Activated T-cell treated with anti-CD3 and anti-CD28 coated beads for 1 hour (primary cell): ENCODE measurements around the gene EIF5A.

Experiments
- DNase-seq: peaks from one replicate; pipeline ENCODE4 v3.0.0-alpha.2; 2020; ENCODE audit warnings: low read depth

Gene EIF5A

DNA sequence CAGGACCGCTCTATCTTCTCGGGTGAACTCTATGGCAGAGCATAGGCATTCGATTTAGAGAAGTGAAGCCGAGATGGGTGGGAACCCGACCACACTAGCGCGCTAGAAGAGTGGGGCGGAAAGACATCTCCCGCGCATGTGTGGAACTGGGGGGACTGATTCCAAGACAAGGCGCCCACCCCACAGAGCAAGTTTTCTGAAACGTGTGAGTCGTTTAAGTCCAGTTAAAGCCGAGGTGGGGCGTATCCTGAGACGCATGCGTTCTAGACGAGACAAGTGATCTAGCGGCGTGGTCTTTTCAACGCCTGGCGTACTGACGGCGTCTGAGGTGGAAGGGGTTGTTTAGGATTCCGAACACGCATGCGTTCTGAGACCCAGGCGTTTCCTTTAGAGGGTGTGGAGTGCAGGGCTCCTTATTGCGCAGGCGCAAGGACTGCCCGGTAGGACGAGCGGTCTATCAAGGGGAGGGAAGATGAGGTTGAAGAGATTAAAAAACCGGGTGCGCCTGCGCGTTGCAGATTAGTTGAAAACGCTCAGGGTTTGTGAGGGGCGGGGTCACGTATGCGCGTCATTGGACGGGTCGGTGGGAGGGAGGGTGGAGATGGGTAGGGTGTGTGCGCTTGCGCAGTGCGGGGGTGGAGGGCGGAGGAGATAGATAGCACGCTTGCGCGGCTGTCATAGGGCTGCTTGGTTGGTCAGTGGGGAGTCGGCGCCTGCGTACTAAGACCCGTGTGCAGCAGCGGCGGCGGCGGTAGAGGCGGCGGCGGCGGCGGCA, at the start of gene EIF5A:
TSS of gene EIF5A (plus strand) at position 718 of the 775 bp plus-strand sequence. CDS start 2,008 bp downstream, outside the sequence.
- peak; percentile 100 for DNase-seq

GRCh38 chr17:7258731-7259554, 48.5 kb upstream of the EIF5A start:
- DNase-seq, result no peak

GRCh38 chr17:7259555-7259889, 47.9 kb upstream of the EIF5A start:
- no peak for DNase-seq

DNA sequence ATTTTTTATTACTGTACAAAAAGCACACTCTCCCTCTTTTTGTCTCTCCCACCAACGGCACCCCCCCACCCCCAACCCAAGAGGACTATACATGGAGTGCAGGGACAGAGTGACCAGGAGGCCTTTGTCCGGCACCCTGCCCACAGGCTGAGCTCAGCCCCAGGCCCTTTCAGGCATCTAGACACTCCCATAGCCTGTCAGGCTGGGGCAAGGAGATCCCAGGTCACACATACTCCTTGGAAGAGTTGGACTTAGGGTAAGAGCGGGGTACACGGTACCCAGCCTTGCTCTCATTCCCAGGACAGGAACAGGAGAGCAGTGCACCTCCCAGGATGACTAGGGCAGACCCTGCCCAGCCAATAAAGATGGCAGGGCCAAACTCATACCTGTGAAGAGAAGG, 47.3 kb upstream of the EIF5A start:
- no peak for DNase-seq

- no peak for DNase-seq
Measured at GRCh38 chr17:7260651-7261378, 46.6 kb upstream of the EIF5A start.

DNA sequence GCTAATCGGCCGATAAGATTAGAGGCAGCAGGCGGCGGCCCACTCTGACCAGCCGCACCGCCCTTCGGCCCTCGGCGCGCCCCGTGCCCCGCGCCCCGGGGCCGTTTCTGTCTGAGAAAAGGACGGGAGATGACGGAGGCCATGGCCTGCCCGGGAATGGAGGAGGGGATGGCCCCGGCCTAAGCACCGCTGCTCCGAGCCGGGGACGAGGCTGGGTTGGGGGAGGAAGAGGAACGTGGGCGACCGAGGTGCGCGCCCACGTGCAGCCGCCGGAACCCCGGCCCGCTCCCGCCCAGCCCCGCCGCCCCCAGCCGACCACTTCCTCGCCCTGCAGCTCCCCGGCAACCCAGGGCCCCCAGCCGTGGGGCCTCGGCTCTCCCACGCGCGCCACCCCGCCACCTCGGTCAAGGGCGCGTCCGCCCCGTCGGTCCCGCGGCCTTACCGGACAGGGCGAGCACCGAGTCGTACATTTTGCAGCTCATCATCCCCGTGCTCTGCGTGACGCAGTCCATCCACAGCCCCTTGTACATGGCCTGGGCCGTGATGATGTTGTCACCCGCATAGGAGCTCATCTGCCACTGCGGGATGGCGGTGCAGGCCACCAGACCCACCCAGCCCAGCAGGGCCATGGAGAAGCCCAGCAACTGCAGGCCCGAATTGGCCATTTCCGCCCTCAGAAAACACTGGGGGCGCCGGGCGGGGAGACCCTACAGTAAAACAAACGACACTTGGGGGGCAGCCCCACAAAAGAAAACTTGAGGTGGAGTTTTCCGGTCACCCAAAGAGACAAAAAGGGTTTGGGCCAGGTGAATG, 45.8 kb upstream of the EIF5A start:
- no peak for DNase-seq

DNA sequence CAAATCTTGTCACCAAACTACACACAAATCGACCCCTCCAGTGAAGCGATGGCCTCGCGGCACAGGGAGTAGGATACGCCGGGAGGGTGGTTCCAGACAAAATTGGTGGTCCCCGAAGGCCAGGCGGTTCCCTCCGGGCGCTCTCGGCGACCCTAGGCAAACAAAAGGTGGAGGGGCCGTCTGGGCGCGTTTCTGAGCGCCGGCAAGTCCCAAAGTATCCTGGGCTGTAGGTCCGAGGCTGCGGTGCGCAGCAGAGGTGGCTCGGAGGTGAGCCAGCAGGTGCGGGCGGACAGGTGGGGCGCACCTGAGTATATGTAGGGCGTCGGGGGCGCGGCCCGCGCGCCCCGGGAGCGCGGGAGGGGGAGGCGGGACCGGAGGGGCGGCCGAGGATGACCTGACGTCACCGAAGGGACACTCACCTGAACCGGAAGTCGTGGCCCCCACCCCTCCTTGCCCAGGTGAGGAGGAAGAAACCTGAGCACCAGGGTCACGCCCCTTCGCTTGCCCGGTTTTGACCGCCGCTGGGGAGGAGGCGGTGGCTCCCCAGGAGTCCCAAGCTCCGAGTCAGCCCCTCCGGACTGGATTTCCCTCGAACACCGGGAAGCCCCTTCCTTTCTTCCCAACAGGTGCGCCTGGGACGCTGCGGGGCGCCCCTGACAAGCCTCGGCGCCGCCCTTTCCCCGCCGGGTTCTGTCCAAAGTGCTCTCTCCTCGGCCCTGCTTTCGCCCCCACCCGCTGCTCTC, 45.1 kb upstream of the EIF5A start, which contains the start of gene CLDN7:
TSS of gene CLDN7 (minus strand) at position 287 of the 743 bp plus-strand sequence. CDS start 435 bp downstream, outside the sequence.
- no peak for DNase-seq

DNA sequence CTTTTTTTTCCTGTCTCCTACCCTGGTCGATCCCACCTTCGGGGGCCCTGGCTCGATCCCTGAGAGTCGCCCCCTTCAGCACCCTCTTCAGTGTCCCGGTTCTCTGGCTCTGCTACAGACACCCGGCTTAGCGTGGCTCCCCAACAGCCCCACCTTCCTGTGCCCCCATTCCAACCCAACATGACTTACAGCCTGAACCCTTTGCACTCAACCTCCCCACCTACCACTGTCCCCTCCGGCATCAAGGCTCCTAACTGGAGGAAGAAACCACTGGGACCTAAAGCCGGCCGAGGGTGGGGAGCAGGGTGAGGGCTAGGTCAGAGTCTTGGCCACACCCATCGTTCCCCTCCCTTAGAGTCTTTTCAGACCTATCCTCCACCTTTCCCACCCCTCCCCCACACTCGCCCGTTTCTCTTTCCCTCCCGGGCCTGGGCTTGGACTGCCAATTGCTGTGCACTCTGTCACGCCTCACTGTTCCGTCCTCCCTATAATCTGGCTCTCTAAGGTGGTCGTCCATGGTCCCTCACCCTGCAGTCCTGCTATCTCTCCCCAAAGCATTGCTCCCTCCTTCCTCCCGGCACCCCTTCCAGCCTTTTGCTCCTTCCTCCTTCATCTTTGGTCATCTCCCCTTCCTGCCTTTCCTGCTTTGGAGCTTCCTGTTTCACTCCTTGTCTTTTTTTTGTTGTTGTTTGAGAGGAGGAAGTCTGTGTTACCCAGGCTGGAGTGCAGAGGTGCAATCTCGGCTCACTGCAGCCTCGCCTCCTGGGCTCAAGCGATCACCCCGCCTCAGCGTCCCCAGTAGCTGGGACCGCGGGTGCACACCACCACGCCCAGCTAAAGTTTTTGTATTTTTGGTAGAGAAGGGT, 44.3 kb upstream of the EIF5A start:
- no peak for DNase-seq

DNA sequence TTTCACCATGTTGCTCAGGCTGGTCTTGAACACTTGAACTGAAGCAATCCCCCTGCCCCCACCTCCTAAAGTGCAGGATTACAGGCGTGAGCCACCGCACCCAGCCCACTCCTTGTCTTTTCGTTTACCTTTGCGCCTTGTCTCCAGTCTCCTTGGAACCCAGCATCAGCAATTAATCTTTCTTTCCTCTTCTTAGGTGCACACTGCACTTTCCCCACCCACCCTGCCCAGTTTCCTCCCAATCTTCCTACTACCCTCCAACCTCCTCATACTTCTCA, 43.7 kb upstream of the EIF5A start:
- DNase-seq, result no peak

- no peak for DNase-seq
Measured at GRCh38 chr17:7266784-7267183, 40.6 kb upstream of the EIF5A start.

- DNase-seq, result no peak
Measured at GRCh38 chr17:7279448-7279847, 28.0 kb upstream of the EIF5A start.

- DNase-seq, result peak; percentile 84
Measured at GRCh38 chr17:7280519-7281073, 26.8 kb upstream of the EIF5A start.

DNA sequence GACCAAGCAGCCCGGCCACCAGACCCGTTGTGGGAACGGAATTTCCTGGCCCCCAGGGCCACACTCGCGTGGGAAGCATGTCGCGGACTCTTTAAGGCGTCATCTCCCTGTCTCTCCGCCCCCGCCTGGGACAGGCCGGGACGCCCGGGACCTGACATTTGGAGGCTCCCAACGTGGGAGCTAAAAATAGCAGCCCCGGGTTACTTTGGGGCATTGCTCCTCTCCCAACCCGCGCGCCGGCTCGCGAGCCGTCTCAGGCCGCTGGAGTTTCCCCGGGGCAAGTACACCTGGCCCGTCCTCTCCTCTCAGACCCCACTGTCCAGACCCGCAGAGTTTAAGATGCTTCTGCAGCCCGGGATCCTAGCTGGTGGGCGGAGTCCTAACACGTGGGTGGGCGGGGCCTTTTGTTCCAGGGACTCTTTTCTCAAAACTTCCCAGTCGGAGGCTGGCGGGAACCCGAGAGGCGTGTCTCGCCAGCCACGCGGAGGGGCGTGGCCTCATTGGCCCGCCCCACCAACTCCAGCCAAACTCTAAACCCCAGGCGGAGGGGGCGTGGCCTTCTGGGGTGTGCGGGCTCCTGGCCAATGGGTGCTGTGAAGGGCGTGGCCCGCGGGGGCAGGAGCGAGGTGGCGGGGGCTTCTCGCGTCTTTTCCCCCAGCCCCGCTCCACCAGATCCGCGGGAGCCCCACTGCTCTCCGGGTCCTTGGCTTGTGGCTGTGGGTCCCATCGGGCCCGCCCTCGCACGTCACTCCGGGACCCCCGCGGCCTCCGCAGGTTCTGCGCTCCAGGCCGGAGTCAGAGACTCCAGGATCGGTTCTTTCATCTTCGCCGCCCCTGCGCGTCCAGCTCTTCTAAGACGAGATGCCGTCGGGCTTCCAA, 26.1 kb upstream of the EIF5A start, which contains the start of gene SLC2A4:
TSS of gene SLC2A4 (plus strand) at position 645 of the 879 bp plus-strand sequence. CDS start at position 862, 217 bp downstream.
- peak; percentile 74 for DNase-seq

GRCh38 chr17:7281953-7282751, 25.3 kb upstream of the EIF5A start:
- DNase-seq, result no peak

- no peak for DNase-seq
Measured at GRCh38 chr17:7282752-7283321, 24.6 kb upstream of the EIF5A start.

DNA sequence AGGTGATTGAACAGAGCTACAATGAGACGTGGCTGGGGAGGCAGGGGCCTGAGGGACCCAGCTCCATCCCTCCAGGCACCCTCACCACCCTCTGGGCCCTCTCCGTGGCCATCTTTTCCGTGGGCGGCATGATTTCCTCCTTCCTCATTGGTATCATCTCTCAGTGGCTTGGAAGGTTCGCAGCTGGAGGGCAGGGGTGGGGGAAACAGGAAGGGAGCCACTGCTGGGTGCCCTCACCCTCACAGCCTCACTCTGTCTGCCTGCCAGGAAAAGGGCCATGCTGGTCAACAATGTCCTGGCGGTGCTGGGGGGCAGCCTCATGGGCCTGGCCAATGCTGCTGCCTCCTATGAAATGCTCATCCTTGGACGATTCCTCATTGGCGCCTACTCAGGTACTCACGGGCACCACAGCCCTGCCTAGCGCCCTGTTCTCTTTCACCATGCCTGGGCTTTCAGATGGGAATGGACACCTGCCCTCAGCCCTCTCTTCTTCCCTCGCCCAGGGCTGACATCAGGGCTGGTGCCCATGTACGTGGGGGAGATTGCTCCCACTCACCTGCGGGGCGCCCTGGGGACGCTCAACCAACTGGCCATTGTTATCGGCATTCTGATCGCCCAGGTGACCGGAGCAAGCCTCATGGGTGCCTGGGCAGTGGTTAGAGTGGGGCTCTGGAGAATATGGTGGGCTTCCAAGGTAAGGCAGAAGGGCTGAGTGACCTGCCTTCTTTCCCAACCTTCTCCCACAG, 23.8 kb upstream of the EIF5A start:
- no peak for DNase-seq

- no peak for DNase-seq
Measured at GRCh38 chr17:7284911-7285310, 22.5 kb upstream of the EIF5A start.
